ENCODE results near the gene SVIL. TPM values are rescaled to one million over a fixed set of nuclear protein-coding genes. Genes with fewer than 3 reads are reported as not detected.
"Not testable (repeated sequence)": the region's sequence is repeated elsewhere in the genome, so short reads cannot be mapped to it uniquely, and the experiment has no call there.

The SVIL gene
- total and polyA plus RNA-seq, 2 donors (not counting 1 experiment from before 2014, with no cell fraction given): 0.74 to 0.88 TPM

DNA sequence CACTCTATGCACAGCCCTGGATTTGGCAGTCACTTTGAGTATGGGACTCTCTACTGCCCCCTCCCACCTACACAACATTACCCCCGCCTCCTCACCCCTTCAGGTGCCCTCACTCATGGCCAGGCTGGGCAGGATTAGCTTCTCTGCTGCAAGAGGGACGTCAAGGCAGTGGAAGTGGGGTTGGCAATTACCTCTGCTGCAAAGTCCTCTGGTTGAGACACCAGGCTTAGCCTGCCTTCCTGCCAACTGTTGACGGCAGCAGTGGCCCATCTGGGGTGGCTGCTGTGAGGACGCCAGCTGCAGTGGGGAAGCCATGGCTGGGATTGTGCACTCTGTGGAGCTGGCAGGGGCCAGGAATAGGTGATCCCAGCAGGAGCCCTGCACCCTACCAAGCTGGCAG, 26.7 kb downstream of the SVIL start:
- no peaks in the 10 kb centered on the region for H3K4me1 Mint-ChIP-seq
- 65% methylated on average over 3 of the region's 4 CpGs for WGBS (ENCODE audit: insufficient coverage)
- ATAC-seq (ENCODE audit: low read depth) (no peak), DNase-seq (no peak)
- POLR2A ChIA-PET: no interaction called here
- no peaks in the 10 kb centered on the region for H3K36me3 ChIP-seq (replicated peaks in 1 of 2; ENCODE audit: control extremely low read depth in 1 of 2, control insufficient read depth in 1 of 2, extremely low read depth in 1 of 2, insufficient read depth in 2 of 2, low read length in 1 of 2)
- intact Hi-C loops (cut with micrococcal nuclease): no loop called here
- H3K9me3 ChIP-seq (ENCODE audit: control extremely low read depth in 1 of 3, control insufficient read depth in 2 of 3, insufficient read depth in 1 of 3, low read length in 2 of 3): peaks cover 0 to 23% (median 7%) of the 10 kb centered on the region in 3 donors
- no peak overlapping the region for H3K27ac Mint-ChIP-seq
- H3K9me3 Mint-ChIP-seq (ENCODE audit: insufficient read depth): no peaks in the 10 kb centered on the region
- TF ChIP-seq EZH2 (IDR thresholded peaks at IDR 0.05; ENCODE audit: borderline replicate concordance, insufficient read depth, low read depth, low read length, poor library complexity, severe bottlenecking) (no peak), CTCF (IDR thresholded peaks at IDR 0.05) (no peak)
- CTCF ChIA-PET: no interaction called here
- no peak overlapping the region for H2AFZ ChIP-seq (ENCODE audit: insufficient read depth, low read depth, low read length, poor library complexity, severe bottlenecking)
- H3K4me3 Mint-ChIP-seq: no peak overlapping the region
- peaks cover 6% of the 10 kb centered on the region for H3K27me3 Mint-ChIP-seq
- H3K27ac ChIP-seq (ENCODE audit: low read length in 2 of 2): no peak overlapping the region
- no peaks in the 10 kb centered on the region for H3K79me2 ChIP-seq (ENCODE audit: control insufficient read depth, insufficient read depth, low read length)
- no peak overlapping the region for H3K9ac ChIP-seq (ENCODE audit: low read length)
- H3K4me3 ChIP-seq (ENCODE audit: control extremely low read depth in 1 of 5, extremely low read depth in 1 of 5, insufficient read depth in 1 of 5, low read depth in 2 of 5, low read length in 4 of 5): no peak overlapping the region
- H3K4me1 ChIP-seq (ENCODE audit: control insufficient read depth in 2 of 2, insufficient read depth in 2 of 2, low read length in 2 of 2): no peaks in the 10 kb centered on the region
- no peak overlapping the region for H3K4me2 ChIP-seq (replicated peaks; ENCODE audit: low read depth, low read length, poor library complexity, severe bottlenecking)
- H4K20me1 ChIP-seq (ENCODE audit: control insufficient read depth, insufficient read depth, low read length, poor library complexity, severe bottlenecking): no peaks in the 10 kb centered on the region
- no peaks in the 10 kb centered on the region for H3K27me3 ChIP-seq (replicated peaks in 1 of 4; ENCODE audit: control extremely low read depth in 1 of 4, control insufficient read depth in 3 of 4, insufficient read depth in 4 of 4, low read length in 3 of 4)

GRCh38 chr10:29607576-29607975, 27.2 kb downstream of the SVIL start:
- no peak for DNase-seq
- no peak overlapping the region for H2AFZ ChIP-seq (ENCODE audit: insufficient read depth, low read depth, low read length, poor library complexity, severe bottlenecking)
- intact Hi-C loops (cut with micrococcal nuclease): no loop called here
- no peak for TF ChIP-seq CTCF (IDR thresholded peaks at IDR 0.05)
- no peak for TF ChIP-seq EZH2 (IDR thresholded peaks at IDR 0.05; ENCODE audit: borderline replicate concordance, insufficient read depth, low read depth, low read length, poor library complexity, severe bottlenecking)
- Mint-ChIP-seq H3K9me3 (ENCODE audit: insufficient read depth) (no peaks in the 10 kb centered on the region), H3K27ac (no peak overlapping the region), H3K27me3 (peaks cover 6% of the 10 kb centered on the region), H3K4me1 (no peaks in the 10 kb centered on the region), H3K4me3 (no peak overlapping the region)
- H3K36me3 ChIP-seq (replicated peaks in 1 of 2; ENCODE audit: control extremely low read depth in 1 of 2, control insufficient read depth in 1 of 2, extremely low read depth in 1 of 2, insufficient read depth in 2 of 2, low read length in 1 of 2): no peaks in the 10 kb centered on the region
- no peak for ATAC-seq (ENCODE audit: low read depth)
- no peak overlapping the region for H3K9ac ChIP-seq (ENCODE audit: low read length)
- H3K9me3 ChIP-seq (ENCODE audit: control extremely low read depth in 1 of 3, control insufficient read depth in 2 of 3, insufficient read depth in 1 of 3, low read length in 2 of 3): peaks cover 0 to 23% (median 7%) of the 10 kb centered on the region in 3 donors
- H3K4me3 ChIP-seq (ENCODE audit: control extremely low read depth in 1 of 5, extremely low read depth in 1 of 5, insufficient read depth in 1 of 5, low read depth in 2 of 5, low read length in 4 of 5): no peak overlapping the region
- no peaks in the 10 kb centered on the region for H3K4me1 ChIP-seq (ENCODE audit: control insufficient read depth in 2 of 2, insufficient read depth in 2 of 2, low read length in 2 of 2)
- 91% methylated on average over 1 of the region's 4 CpGs for WGBS (ENCODE audit: insufficient coverage)
- POLR2A ChIA-PET: no interaction called here
- H3K4me2 ChIP-seq (replicated peaks; ENCODE audit: low read depth, low read length, poor library complexity, severe bottlenecking): no peak overlapping the region
- no peak overlapping the region for H3K27ac ChIP-seq (ENCODE audit: low read length in 2 of 2)
- H3K79me2 ChIP-seq (ENCODE audit: control insufficient read depth, insufficient read depth, low read length): no peaks in the 10 kb centered on the region
- H3K27me3 ChIP-seq (replicated peaks in 1 of 4; ENCODE audit: control extremely low read depth in 1 of 4, control insufficient read depth in 3 of 4, insufficient read depth in 4 of 4, low read length in 3 of 4): no peaks in the 10 kb centered on the region
- CTCF ChIA-PET: no interaction called here
- no peaks in the 10 kb centered on the region for H4K20me1 ChIP-seq (ENCODE audit: control insufficient read depth, insufficient read depth, low read length, poor library complexity, severe bottlenecking)

GRCh38 chr10:29606693-29607092, 28.1 kb downstream of the SVIL start:
- H3K9ac ChIP-seq (ENCODE audit: low read length); ATAC-seq (ENCODE audit: low read depth); POLR2A ChIA-PET; CTCF ChIA-PET; H3K36me3 ChIP-seq (replicated peaks in 1 of 2; ENCODE audit: control extremely low read depth in 1 of 2, control insufficient read depth in 1 of 2, extremely low read depth in 1 of 2, insufficient read depth in 2 of 2, low read length in 1 of 2); H3K4me3 Mint-ChIP-seq; DNase-seq; H3K4me2 ChIP-seq (replicated peaks; ENCODE audit: low read depth, low read length, poor library complexity, severe bottlenecking); H3K27ac Mint-ChIP-seq; H3K79me2 ChIP-seq (ENCODE audit: control insufficient read depth, insufficient read depth, low read length); H3K27me3 ChIP-seq (replicated peaks in 1 of 4; ENCODE audit: control extremely low read depth in 1 of 4, control insufficient read depth in 3 of 4, insufficient read depth in 4 of 4, low read length in 3 of 4); H3K4me3 ChIP-seq (ENCODE audit: control extremely low read depth in 1 of 5, extremely low read depth in 1 of 5, insufficient read depth in 1 of 5, low read depth in 2 of 5, low read length in 4 of 5); H3K9me3 Mint-ChIP-seq (ENCODE audit: insufficient read depth); H4K20me1 ChIP-seq (ENCODE audit: control insufficient read depth, insufficient read depth, low read length, poor library complexity, severe bottlenecking); H2AFZ ChIP-seq (ENCODE audit: insufficient read depth, low read depth, low read length, poor library complexity, severe bottlenecking); intact Hi-C loops (cut with micrococcal nuclease); H3K4me1 Mint-ChIP-seq; H3K4me1 ChIP-seq (ENCODE audit: control insufficient read depth in 2 of 2, insufficient read depth in 2 of 2, low read length in 2 of 2); H3K27me3 Mint-ChIP-seq; H3K27ac ChIP-seq (ENCODE audit: low read length in 2 of 2): not testable (repeated sequence)
- 93% methylated on average over 5 of the region's 7 CpGs for WGBS (ENCODE audit: insufficient coverage)
- H3K9me3 ChIP-seq (ENCODE audit: control extremely low read depth in 1 of 3, control insufficient read depth in 2 of 3, insufficient read depth in 1 of 3, low read length in 2 of 3): peaks cover 0 to 23% (median 7%) of the 10 kb centered on the region in 3 donors
